NCI-H446 treated with DMSO at 0.1 percent for 48 hours (cell line): ENCODE data around the gene TCFL5.

ENCODE experiments used
- DNase-seq: peaks from one replicate; lab custom pipeline; 2025; lab: John Stamatoyannopoulos, UW

Gene TCFL5

DNA sequence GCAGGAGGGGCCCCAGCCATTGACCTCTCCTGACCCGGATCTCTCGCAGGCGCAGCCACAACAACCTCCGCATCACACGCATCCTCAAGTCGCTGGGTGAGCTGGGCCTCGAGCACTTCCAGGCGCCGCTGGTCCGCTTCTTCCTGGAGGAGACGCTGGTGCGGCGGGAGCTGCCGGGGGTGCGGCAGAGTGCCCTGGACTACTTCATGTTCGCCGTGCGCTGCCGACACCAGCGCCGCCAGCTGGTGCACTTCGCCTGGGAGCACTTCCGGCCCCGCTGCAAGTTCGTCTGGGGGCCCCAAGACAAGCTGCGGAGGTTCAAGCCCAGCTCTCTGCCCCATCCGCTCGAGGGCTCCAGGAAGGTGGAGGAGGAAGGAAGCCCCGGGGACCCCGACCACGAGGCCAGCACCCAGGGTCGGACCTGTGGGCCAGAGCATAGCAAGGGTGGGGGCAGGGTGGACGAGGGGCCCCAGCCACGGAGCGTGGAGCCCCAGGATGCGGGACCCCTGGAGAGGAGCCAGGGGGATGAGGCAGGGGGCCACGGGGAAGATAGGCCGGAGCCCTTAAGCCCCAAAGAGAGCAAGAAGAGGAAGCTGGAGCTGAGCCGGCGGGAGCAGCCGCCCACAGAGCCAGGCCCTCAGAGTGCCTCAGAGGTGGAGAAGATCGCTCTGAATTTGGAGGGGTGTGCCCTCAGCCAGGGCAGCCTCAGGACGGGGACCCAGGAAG lies 49.3 kb downstream of the TCFL5 start:
- no peak for DNase-seq

DNA sequence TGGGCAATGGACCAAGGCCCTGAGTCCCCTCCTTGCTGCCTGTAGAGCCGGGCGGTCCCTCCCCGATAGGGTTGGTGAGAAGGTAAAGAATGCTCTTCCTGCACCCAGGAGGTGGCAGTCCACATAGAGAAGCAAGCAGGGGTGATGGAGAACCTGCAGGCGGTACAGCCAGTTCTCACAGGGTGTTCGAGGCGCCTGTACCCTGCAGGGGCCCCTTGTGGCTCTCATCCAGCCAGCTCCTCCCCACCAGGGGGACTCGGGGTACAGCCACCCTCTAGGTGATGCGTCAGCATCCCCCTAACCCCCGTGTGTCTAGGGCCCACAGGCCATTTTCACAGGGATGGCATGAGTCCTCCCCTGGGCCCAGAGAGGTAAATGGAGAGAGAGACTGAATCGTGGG lies 49.9 kb downstream of the TCFL5 start:
- DNase-seq, result no peak

DNA sequence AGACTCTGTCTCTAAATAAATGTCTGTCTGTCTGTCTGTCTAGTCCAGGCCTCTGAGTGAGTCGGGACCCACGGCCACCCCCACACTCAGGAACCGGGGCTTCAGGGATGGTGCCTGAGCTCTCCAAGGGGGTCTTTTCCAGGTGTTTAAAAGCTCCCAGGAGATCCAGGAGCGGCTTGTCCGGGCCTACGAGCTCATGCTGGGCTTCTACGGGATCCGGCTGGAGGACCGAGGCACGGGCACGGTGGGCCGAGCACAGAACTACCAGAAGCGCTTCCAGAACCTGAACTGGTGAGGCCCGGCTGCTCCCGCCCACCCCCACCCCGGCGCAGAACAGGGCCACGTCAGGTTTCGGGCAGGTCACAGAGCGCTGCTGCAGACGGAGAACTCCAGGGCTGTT lies 50.3 kb downstream of the TCFL5 start:
- DNase-seq, result no peak

DNA sequence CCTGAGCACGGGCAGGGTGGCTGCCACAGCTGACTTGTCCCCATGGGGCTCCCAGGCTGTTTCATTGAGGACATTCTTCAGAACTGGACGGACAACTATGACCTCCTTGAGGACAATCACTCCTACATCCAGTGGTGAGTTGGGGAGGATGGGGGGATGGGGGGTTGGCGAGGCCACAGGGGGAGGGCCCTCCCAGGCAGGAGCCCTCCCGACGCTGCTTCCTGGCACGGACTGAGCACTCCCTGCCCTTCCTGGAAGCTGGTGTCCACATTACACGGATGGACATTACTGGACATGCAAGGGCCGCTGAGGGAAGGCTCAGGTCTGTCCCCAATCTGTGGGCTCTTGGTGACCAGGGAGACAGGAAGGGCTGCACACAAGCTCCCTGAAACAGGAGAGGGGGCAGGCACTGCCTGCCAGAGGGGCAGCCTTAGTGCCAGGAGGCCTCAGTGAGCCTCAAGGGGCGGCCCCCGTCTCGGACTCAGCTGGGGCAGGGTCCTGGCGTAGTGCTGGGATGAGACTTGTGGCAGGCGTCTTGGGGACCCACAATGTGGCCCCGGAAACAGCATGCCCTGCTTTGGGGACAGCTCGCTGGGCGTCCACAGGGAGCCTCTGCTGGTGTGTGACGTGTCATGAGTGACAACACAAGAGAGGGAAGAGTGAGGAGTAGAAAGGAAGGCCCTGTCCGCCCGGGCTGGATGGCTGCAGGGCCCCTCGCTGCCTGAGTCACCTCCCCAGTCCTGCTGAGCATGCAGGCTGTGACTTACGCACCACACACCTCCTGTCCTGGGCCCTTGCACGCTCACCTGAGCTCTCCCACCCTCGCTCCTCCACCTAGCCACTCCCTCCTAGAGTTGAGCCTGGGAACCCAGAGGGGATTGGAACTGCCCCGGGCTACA lies 51.8 kb downstream of the TCFL5 start:
- DNase-seq, result no peak

DNA sequence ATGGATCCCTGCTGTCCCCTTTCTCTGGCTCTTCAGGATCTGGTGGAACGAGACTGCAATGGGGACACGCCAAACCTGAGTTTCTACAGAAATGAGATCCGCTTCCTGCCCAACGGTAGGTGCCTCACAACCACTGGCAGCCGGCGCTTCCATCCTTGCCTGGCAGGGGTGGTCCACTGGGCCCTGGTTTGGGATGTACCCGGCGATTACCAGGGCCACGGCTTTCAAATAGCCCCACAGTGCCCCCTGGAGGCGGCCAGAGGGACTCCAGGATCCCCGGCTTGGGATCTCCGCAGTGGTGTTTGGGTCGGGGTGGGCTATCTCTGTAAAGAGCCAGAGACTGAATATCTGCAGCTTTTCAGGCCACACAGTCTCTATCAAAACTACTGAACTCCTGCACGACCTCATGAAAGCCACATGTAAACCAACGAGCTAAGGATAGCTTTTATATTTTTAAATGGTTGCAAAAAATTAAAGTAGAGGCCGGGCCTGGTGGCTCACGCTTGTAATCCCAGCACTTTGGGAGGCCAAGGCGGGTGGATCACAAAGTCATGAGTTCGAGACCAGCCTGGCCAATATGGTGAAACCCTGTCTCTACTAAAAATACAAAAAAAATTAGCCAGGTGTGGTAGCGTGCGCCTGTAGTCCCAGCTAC lies 53.3 kb downstream of the TCFL5 start:
- no peak for DNase-seq

DNA sequence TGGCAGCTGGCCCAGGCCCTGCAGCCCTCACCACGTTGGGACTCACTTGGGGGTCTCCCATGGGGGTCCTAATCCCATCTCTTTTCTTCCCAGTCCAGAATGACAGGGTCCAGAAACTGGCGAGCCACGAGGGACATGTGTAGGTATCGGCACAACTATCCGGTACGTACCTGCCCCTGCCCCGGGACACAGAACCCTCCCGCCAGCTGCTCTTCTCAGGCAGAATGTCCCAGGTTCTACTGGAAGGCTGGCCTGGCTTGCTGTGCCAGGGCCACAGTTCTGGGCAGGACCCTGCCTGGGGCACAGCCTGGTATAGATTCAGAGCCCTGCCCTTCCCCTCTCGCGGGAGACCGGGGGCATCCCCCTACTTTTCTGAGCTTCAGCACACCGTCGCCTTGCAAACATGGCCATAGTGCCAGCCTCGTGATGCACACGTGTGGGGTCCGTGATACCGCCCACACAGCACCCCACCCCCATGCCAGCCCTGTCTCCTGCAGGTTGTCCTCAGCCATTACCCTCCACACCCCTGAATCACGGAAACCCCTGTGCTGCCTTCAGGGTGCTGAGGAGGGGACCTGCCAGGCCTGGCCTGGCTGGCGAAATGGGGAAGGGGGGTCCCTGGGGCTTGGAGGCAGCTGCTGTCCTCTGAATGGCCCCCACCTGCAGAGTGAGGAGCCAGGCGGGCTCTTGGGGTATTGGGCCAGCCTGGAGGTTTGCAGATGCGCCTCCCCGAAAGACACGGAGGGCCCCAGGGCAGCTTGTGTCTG lies 54.0 kb downstream of the TCFL5 start:
- DNase-seq, result no peak

DNA sequence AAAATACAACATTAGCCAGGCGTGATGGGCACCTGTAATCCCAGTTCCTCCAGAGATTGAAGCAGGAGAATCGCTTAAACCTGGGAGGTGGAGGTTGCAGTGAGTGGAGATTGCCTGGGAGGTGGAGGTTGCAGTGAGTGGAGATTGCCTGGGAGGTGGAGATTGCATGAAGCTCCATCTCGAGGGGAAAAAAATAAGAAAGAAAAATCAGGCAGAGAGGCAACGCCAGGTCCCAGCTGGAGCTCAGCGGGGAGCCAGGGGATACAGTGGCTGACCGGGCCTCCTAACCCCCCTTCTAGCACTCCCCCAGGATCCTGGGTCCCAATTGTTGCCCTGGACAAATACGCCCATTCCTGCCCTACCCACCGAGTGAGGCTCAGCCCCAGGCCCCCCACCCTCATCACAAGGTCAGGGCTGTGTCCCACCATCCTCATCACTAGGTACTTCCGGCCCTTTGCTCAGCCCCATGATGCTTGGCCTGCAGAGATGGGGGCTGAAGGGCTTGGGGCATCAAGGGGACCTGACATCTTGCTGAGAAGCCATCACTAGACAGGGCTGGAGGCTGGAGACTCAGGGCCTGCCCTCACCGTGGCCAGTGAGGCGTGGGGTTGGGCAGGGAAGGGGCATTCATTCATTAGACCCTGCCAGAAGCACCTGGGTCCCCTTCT lies 55.1 kb downstream of the TCFL5 start:
- DNase-seq, result no peak

DNA sequence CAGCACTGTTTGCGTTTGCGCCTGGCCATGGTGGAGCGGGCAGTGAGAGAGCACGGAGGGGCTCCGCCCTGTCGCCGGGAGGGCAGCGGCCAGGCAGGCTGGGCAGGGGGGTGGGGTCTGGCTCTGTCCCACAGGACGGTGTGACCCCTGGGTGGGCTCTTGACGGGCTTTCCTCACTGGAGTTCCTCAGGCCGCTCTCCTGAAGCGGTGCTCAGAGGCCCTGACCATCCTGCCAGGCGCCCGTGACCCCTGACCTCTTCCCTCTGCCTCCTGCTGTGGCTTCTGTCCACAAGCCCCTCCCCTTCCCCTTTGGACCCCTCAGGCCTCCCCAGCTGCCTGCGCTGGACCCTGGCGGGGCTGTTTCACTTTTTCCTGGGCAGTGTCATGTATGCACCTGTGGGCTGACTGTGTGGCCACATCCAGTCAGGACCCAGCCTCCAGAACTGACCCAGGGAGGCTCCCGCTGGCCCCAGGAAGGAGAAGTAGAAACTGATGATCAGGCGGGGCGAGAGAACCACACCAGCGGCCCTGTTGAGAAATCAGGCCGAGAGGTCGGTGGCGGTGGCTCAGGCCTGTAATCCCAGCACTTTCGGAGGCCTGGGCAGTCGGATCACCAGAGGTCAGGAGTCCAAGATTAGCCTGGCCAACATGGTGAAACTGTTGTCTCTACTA lies 55.8 kb downstream of the TCFL5 start:
- no peak for DNase-seq

DNA sequence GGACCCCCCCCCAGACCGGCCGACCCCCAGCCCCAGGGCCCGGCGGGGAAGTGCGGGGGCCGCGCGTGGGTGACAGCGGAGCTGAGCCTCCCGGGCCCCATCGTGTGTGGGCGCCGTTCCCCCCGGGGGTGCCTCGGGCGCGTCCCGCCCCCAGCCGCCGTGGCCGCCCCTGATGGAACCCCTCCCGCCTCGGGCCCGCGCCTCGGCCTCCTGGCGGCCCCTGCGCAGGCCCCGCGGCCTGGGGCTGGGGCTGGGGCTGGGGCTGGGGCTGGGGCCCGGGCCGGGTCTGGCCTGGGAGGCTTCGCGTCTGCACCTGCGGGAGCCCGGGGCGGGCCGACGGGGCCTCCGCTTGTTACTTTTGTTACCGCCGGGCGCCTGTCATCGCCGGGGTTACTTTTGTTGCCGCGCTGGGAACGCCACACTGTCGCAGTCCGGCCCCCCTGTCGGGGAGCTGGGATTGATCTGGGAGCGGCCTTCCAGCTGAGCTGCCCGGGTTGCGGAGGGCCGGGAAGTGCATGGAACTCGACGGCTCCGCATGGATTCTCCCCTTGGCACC lies 56.4 kb downstream of the TCFL5 start:
- DNase-seq, result no peak

DNA sequence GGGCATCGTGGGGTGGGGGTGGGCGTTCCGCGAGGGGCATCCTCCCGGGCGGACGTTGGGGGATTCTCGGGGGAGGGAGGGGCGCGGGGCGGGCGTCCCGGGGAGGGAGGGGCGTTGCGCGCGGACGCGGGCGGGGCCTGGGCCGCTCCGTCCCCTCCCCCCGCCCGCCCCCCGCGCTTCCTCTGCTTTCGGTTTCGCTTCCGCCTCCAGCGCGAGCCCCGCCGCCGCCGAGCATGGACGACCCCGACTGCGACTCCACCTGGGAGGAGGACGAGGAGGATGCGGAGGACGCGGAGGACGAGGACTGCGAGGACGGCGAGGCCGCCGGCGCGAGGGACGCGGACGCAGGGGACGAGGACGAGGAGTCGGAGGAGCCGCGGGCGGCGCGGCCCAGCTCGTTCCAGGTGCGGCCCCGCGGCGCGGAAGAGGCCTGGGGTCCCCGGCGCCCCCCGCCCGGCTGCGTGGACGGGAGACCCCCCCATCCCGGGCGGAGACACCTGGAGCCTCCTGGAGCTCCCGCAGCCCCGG lies 56.9 kb downstream of the TCFL5 start, which contains the start of gene OGFR:
Gene OGFR, plus strand, starts transcription at position 209 of the 528 bp plus-strand sequence. Its CDS starts 25 bp downstream, at position 234.
- no peak for DNase-seq

DNA sequence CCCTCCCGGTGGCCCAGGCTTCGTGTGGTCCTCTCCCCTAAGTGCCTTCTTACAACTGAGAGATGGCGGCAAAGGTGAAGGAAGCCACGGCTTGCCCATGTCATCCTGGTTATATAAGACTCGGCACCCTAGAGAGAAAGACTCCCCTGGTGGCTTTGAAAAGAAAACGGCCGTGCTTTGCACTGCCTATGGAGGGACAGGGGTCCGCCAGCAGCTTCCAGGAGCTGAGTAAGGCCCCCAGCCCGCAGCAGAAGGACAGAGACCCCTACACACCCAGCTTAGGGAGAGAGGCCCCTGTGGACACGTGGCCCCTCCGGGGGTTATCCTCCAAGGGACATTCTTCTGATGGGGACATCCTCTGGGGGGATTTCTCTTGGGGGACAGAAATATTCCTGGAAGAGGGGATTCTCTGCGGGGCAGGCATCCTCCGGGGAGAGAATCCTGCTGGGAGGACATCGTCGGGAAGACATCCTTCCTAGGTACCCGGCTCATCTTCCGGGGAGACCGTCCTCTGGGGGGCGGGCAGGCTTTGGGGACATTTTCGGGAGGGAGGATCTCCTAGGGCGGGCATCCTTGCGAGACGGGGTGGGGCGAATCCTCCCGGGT lies 57.5 kb downstream of the TCFL5 start:
- DNase-seq, result no peak

DNA sequence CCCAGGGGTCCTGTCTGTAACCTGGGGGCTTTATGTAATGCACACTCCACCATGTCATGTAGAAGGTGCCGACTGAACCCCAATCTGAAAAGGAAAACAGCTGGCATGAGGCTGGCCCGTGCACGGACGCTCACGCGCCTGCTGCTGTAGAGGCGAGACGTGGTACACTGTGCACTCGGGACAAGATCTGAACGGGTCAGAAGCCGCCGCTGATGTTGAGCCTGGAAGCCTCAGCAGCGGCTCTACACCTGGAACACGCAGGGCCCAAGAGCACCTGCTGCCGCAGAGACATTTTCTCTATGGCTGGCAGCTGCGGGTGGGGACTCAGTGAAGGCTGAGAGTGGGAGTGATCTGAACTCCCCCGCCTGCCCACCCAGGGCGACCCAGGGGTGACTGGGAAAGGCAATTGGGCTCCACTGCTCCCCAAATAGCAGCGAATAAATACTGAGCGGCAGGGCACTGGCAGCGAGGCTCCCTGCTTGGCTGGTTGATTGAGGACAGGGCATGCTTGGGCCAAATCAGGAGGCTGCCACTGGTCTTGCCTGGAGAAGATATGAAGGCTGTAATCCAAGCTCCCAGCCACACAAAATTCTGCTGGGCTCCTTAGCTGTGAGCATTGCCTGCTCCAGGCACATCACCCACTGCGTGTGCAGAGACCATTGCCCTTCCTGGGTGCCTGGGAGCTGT lies 59.5 kb downstream of the TCFL5 start:
- DNase-seq, result no peak

DNA sequence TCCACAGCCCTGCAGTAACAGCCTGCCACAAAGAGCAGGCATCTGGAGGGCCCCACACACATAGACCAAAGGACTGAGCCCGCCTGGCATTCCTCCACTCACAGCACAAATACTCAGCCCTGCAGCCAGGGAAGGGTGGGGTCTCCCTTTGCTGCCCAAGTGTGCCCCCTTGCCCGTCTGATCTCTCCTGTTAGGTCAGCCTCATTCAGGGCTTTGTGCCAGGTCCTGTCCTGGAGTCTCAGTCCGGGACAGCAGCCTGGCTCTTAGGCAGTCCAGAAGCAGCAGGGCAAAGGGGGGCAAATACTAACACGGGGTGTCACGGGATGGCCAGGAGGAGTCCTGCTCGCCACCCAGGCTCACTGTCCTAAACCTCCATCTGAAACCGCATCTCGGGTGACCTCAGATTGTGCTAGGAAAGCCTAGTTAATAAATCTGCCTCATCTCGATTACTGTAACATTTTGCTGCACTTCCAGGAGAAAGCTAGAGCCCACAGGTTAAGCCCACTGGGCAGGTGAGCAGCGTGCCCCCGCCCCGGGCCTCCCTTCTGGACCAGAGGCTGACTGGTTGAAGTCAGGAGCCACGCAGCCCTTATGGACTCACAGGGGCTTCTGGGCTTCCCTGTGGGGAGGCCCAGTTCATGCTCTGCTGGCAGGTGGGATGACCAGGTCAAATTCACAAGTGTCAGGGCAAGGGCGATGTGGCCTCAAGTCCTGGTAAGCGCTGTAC lies 60.2 kb downstream of the TCFL5 start:
- no peak for DNase-seq

DNA sequence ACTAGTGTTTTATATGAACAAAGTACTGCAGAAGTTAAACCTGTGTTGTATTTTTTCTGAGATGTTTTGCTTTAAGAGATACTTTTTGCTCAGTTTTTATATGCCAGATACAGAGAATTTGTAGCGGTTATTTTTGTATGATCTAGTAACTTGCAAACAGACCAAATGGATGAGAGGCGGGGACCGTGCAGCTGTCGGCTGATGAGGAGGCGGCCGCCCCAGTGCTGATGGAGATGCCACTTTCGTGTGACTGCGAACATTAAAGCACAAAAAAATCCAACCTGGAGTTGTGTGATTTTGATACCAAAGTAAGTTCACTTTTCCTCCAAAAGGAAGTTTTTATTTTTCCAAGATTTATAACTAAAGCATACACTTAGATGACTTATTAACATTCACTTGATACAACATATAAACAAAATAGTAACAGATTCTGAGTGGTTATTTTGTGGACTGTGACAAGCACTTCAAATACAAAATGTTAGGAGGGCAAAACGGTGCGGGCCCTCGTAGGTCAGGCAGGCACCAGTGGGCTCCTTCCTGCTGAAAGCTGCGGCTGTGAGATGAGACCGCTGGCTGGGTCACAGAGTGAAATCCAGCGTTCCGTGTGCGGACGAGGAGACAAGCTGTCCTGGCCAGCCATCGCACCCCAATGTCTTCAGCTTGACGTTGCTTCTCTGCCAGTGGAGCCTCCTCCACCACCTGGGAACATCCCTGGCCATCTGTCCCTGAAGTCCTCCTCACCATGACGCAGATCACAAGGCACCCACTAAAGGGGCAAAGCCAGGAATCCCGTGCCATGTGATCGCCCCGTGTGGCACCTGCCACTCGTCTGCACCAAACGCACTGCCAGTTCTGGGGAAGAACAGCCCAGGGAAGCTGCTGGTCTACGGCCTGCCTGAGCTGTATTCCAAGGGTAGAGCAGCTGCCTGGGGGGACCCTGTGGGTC lies 61.0 kb downstream of the TCFL5 start:
- DNase-seq, result no peak

DNA sequence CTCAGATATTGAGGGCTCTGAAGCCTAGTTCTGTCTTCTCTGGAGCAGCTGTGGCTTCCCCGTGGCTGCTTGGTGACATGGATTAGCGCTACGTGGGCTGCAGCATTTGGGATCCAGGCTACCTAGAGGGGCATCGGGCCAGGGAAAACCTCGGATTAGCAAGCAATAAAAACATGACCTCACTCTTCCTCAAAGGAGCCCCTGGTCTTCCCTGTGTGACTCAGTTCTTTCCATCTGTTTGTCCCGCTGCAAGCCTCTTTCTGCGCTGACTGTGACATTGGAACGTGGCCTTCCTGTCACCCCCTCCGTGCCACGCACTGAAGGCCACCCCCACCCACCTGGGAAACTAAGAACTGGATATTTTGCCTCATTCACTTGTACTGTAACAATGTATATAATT lies 61.7 kb downstream of the TCFL5 start:
- no peak for DNase-seq

DNA sequence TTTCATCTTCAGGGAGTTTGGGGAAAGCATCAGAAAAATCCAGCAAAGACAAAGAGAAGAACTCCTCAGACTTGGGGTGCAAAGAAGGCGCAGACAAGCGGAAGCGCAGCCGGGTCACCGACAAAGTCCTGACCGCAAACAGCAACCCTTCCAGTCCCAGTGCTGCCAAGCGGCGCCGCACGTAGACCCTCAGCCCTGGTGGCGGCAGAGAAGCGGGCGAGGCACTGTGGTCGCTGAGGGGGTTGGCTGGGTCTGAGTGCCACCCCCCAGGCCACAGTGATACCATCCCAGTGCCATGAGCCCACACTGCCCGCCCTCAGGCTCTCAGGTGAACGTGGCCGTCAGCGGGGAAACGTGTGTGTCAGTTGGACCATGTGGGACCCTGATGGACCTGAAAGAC lies 62.2 kb downstream of the TCFL5 start:
- DNase-seq, result no peak

DNA sequence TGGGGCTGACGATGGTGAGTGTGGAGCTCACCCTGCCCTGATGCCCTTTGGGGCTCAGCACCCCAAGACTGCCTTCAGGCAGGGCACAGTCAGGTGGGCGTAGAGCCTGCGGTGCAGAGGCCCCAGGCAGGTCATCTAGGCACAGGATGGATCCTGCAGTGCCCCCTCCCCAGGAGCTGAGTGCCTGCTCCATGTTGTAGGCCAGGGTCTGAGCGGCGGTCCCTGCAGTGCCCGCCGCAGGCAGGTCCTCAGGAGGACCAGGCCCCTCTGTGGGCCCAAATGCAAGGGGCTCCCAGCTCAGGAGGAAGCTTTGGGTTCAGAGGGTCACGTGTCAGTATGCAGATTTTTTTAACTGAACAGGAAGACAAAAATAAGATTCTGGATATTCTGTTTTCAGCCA lies 62.6 kb downstream of the TCFL5 start:
- no peak for DNase-seq
